ENCODE results near the gene PRSS36. TPM values are rescaled to one million over a fixed set of nuclear protein-coding genes. Genes with fewer than 3 reads are reported as not detected.

The PRSS36 gene
- total and polyA plus RNA-seq, 4 donors, result 0.09 to 2.1 (median 0.62) TPM

DNA sequence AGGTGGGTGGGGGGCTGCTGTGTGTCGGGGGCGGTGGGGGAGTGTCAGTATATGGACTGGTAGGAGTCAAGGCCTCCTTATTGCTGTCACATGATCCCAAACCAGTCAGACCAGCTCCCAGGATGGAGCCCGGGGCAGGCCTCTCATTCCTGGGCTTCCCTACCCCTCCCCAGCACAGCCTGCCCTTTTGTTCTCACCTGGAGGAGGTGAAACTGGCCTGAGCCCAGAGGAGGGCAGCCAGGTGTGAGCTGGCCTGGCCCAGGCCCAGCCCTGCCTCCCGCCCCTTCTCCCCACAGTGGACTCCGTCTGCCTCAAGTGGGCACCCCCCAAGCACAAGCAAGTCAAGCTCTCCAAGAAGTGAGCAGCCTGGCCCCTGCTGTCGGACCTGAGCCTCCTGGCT is 19.0 kb downstream of the PRSS36 start:
- Histone ChIP-seq H3K4me1 (ENCODE audit: control insufficient read depth in 4 of 4, insufficient read depth in 4 of 4, low read length in 3 of 4) (peaks cover 0 to 16% (median 5%) of the 10 kb centered on the region in 4 donors), H3K9ac (ENCODE audit: low read depth in 1 of 2, low read length in 2 of 2) (no peak overlapping the region), H3K36me3 (ENCODE audit: control insufficient read depth in 4 of 4, insufficient read depth in 3 of 4, low read depth in 1 of 4, low read length in 3 of 4) (peaks cover 8 to 40% (median 13%) of the 10 kb centered on the region in 4 donors), H3K27me3 (ENCODE audit: control insufficient read depth in 4 of 4, insufficient read depth in 4 of 4, low read length in 3 of 4) (no peaks in the 10 kb centered on the region), H3K9me3 (ENCODE audit: control insufficient read depth in 4 of 4, low read length in 3 of 4) (no peaks in the 10 kb centered on the region), H3K4me3 (ENCODE audit: low read depth in 1 of 3, low read length in 3 of 3) (no peak overlapping the region), H3K27ac (ENCODE audit: low read depth in 1 of 2, low read length in 2 of 2) (peak overlapping the region; percentile 40 to 44)
- no peak for TF ChIP-seq ZBTB33 (IDR thresholded peaks at IDR 0.05)
- no peak for TF ChIP-seq JUND (IDR thresholded peaks at IDR 0.05)
- TF ChIP-seq, protein P1, sequence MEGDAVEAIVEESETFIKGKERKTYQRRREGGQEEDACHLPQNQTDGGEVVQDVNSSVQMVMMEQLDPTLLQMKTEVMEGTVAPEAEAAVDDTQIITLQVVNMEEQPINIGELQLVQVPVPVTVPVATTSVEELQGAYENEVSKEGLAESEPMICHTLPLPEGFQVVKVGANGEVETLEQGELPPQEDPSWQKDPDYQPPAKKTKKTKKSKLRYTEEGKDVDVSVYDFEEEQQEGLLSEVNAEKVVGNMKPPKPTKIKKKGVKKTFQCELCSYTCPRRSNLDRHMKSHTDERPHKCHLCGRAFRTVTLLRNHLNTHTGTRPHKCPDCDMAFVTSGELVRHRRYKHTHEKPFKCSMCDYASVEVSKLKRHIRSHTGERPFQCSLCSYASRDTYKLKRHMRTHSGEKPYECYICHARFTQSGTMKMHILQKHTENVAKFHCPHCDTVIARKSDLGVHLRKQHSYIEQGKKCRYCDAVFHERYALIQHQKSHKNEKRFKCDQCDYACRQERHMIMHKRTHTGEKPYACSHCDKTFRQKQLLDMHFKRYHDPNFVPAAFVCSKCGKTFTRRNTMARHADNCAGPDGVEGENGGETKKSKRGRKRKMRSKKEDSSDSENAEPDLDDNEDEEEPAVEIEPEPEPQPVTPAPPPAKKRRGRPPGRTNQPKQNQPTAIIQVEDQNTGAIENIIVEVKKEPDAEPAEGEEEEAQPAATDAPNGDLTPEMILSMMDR (IDR thresholded peaks at IDR 0.05; ENCODE audit: low read depth, low read length, missing input control), result no peak
- no peak for TF ChIP-seq FOXA1 (IDR thresholded peaks at IDR 0.05)
- TF ChIP-seq, protein P2, sequence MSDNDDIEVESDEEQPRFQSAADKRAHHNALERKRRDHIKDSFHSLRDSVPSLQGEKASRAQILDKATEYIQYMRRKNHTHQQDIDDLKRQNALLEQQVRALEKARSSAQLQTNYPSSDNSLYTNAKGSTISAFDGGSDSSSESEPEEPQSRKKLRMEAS (IDR thresholded peaks at IDR 0.05), result no peak
- TF ChIP-seq REST (IDR thresholded peaks at IDR 0.05), result no peak
- no peak for TF ChIP-seq YY1 (IDR thresholded peaks at IDR 0.05)
- no peak for TF ChIP-seq GABPA (IDR thresholded peaks at IDR 0.05 in 1 of 2, conservative IDR thresholded peaks at IDR 0.05 in 1 of 2)
- no peak for TF ChIP-seq FOXA2 (IDR thresholded peaks at IDR 0.05)
- no peak for TF ChIP-seq NR2F2 (IDR thresholded peaks at IDR 0.05)
- WGBS, result 77% methylated on average over 6 of the region's 6 CpGs
- no peak for DNase-seq (ENCODE audit: low spot score)

DNA sequence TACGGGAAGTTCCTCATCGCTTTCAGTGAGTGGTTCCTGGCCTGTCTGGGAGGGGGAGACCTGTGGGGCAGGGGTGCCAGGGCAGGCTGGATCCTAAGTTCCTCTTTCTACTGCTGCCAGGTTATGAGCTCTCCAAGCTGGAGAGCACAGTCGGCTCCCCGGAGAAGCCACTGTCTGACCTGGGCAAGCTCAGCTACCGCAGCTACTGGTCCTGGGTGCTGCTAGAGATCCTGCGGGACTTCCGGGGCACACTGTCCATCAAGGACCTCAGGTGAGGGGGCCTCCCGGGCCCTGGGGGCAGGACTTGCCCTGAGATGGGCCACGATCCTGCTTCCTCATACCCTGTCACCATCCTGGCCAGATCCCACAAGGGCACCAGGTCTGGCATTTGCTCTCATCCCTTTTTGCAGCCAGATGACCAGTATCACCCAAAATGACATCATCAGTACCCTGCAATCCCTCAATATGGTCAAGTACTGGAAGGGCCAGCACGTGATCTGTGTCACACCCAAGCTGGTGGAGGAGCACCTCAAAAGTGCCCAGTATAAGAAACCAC is 19.5 kb downstream of the PRSS36 start:
- H3K4me1 ChIP-seq (ENCODE audit: control insufficient read depth in 4 of 4, insufficient read depth in 4 of 4, low read length in 3 of 4), result peaks cover 0 to 13% (median 3%) of the 10 kb centered on the region in 4 donors

More for the DNA sequence above, 19.5 kb downstream of the PRSS36 start:
- TF ChIP-seq REST (IDR thresholded peaks at IDR 0.05) (no peak), JUND (IDR thresholded peaks at IDR 0.05) (no peak), ZBTB33 (IDR thresholded peaks at IDR 0.05) (no peak), FOXA1 (IDR thresholded peaks at IDR 0.05) (no peak), FOXA2 (IDR thresholded peaks at IDR 0.05) (no peak), RXRA (IDR thresholded peaks at IDR 0.05) (no peak), RAD21 (IDR thresholded peaks at IDR 0.05) (no peak)
- TF ChIP-seq, protein P1 (IDR thresholded peaks at IDR 0.05; ENCODE audit: low read depth, low read length, missing input control), result no peak
- TF ChIP-seq, protein P3, sequence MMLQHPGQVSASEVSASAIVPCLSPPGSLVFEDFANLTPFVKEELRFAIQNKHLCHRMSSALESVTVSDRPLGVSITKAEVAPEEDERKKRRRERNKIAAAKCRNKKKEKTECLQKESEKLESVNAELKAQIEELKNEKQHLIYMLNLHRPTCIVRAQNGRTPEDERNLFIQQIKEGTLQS (IDR thresholded peaks at IDR 0.05), result no peak
- Histone ChIP-seq H3K9me3 (ENCODE audit: control insufficient read depth in 4 of 4, low read length in 3 of 4) (no peaks in the 10 kb centered on the region), H3K36me3 (ENCODE audit: control insufficient read depth in 4 of 4, insufficient read depth in 3 of 4, low read depth in 1 of 4, low read length in 3 of 4) (peaks cover 8 to 40% (median 13%) of the 10 kb centered on the region in 4 donors), H3K27ac (ENCODE audit: low read depth in 1 of 2, low read length in 2 of 2) (peak overlapping the region; percentile 40 to 70), H3K9ac (ENCODE audit: low read depth in 1 of 2, low read length in 2 of 2) (no peak overlapping the region), H3K27me3 (ENCODE audit: control insufficient read depth in 4 of 4, insufficient read depth in 4 of 4, low read length in 3 of 4) (no peaks in the 10 kb centered on the region), H3K4me3 (ENCODE audit: low read depth in 1 of 3, low read length in 3 of 3) (no peak overlapping the region)
- DNase-seq (ENCODE audit: low spot score), result no peak
- 78% methylated on average over 10 of the region's 10 CpGs for WGBS

Measured in liver (tissue), 9 donors.